GM18909 (cell line): ENCODE results near the gene SNX25.
"Not testable (repeated sequence)": the region's sequence is repeated elsewhere in the genome, so short reads cannot be mapped to it uniquely, and the experiment has no call there.

Experiments
- ATAC-seq: cut with Tn5 transposase; IDR thresholded peaks from one replicate; pipeline ENCODE4 v1.9.1; 2021; ENCODE audit warnings: mild to moderate bottlenecking; ENCODE audit not compliant: unreplicated experiment, poor library complexity

SNX25 gene

GRCh38 chr4:185209031-185209851 is at the start of gene SNX25:
TSS of gene SNX25 (plus strand) at chr4:185209598. CDS start at chr4:185209827, 229 bp downstream.
- peak; percentile 78 for ATAC-seq

- peak; percentile 93 for ATAC-seq
Observed at GRCh38 chr4:185165605-185166063, 43.8 kb upstream of the SNX25 start.

- no peak for ATAC-seq
Observed at GRCh38 chr4:185167234-185167633, 42.2 kb upstream of the SNX25 start.

- ATAC-seq, result peak; percentile 87
Observed at GRCh38 chr4:185171373-185172071, 37.9 kb upstream of the SNX25 start.

- ATAC-seq, result no peak
Observed at GRCh38 chr4:185179488-185179887, 29.9 kb upstream of the SNX25 start.

GRCh38 chr4:185182239-185182638 is 27.2 kb upstream of the SNX25 start:
- no peak for ATAC-seq

GRCh38 chr4:185183622-185184281 is 25.6 kb upstream of the SNX25 start:
- ATAC-seq, result peak; percentile 77

- ATAC-seq, result no peak
Observed at GRCh38 chr4:185186769-185187168, 22.6 kb upstream of the SNX25 start.

GRCh38 chr4:185189606-185190305 is 19.6 kb upstream of the SNX25 start:
- no peak for ATAC-seq

GRCh38 chr4:185190306-185190856 is 19.0 kb upstream of the SNX25 start:
- ATAC-seq, result no peak

- peak; percentile 95 for ATAC-seq
Observed at GRCh38 chr4:185192059-185192458, 17.3 kb upstream of the SNX25 start.

GRCh38 chr4:185194924-185195888 is 14.2 kb upstream of the SNX25 start:
- ATAC-seq, result no peak

- ATAC-seq, result no peak
Observed at GRCh38 chr4:185196437-185196836, 13.0 kb upstream of the SNX25 start.

GRCh38 chr4:185198189-185198588 is 11.2 kb upstream of the SNX25 start:
- not testable (repeated sequence) for ATAC-seq

- no peak for ATAC-seq
Observed at GRCh38 chr4:185201977-185202962, 7.1 kb upstream of the SNX25 start.

- peak; percentile 7 for ATAC-seq
Observed at GRCh38 chr4:185202984-185203485, 6.4 kb upstream of the SNX25 start.

- ATAC-seq, result peak; percentile 79
Observed at GRCh38 chr4:185203486-185204237, 5.7 kb upstream of the SNX25 start, which contains the start of gene CFAP97. TSS of gene CFAP97 (minus strand) at chr4:185204000. CDS start at chr4:185191196, 12,804 bp downstream.
